Activated T-cell treated with anti-CD3 and anti-CD28 coated beads, Interleukin-2, amount 50 U/mL, for 4 hours (primary cell): ENCODE data around the gene C16orf74. TPM values are rescaled to one million over a fixed set of nuclear protein-coding genes. Genes with fewer than 3 reads are reported as not detected.

Experiments
- total RNA-seq, 3 donors: library from RNA; stranded (reverse); gene quantifications; one replicate each; pipeline ENCODE4 v1.2.1, GENCODE V29; 2021

Gene C16orf74
- total RNA-seq, 3 donors from 2014 or later, result 0.24 TPM; not detected in 2

Other genes with a start within 250 kb of the C16orf74 start
- gene GSE1, start 137.8 kb downstream of the C16orf74 start, total RNA-seq, result 10 to 100 TPM; 15.5 to 15.6 (median 15.5) TPM
- gene GINS2, start 62.1 kb downstream of the C16orf74 start, total RNA-seq, result 10 to 100 TPM; 60.6 to 65.8 (median 62.7) TPM
- gene EMC8, start 48.4 kb upstream of the C16orf74 start, total RNA-seq, result 10 to 100 TPM; 52.2 to 65.5 (median 62.2) TPM
- 100 to 1,000 TPM; 516 to 561 (median 525) TPM for gene COX4I1, start 48.6 kb upstream of the C16orf74 start, total RNA-seq
- 100 to 1,000 TPM; 561 to 775 (median 745) TPM for gene IRF8, start 148.1 kb upstream of the C16orf74 start, total RNA-seq